GM12864 (cell line): ENCODE measurements around the gene NPC2.

ENCODE experiments used
- DNase-seq: peaks from one replicate; pipeline ENCODE4 v3.0.0-alpha.2; 2011; ENCODE audit warnings: low read depth
- H3K4me3 ChIP-seq: 2 replicates; pipeline ENCODE4 v1.5.1; 2011; ENCODE audit warnings: mild to moderate bottlenecking, low read depth, low read length, control low read depth
- CTCF ChIP-seq: IDR thresholded peaks from 2 replicates; pipeline ENCODE4 v1.5.1; 2011; ENCODE audit warnings: low read depth, mild to moderate bottlenecking, moderate library complexity, low read length, control low read depth, inconsistent platforms; ENCODE audit errors: missing control alignments

NPC2 gene

GRCh38 chr14:74526854-74527585, 33.9 kb upstream of the NPC2 start:
- peak; percentile 5 for TF ChIP-seq CTCF
- no peak overlapping the region for H3K4me3 ChIP-seq
- no peak for DNase-seq

- no peak for TF ChIP-seq CTCF
- peak; percentile 10 for DNase-seq
Measured at GRCh38 chr14:74525361-74525851, 32.3 kb upstream of the NPC2 start.

DNA sequence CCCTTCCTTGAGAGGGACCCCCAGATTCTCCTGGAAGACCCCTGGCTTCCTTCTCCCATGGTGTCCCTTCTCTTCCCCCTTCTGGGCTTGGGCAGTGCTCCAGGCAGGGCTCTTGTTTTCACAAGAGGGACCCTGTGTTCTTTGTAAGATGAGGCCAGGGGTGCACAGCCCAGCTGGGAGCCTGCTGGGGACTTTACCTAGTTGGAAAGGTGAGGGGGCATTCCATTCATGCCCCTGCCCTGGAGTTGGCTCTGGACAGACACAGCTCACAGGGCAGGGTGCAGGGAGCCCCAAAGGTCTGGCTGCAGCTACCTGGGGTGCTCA, 31.7 kb upstream of the NPC2 start:
- TF ChIP-seq CTCF: no peak
- H3K4me3 ChIP-seq: no peak overlapping the region
- no peak for DNase-seq

More at GRCh38 chr14:74525361-74525851, 32.3 kb upstream of the NPC2 start:
- H3K4me3 ChIP-seq: no peak overlapping the region

DNA sequence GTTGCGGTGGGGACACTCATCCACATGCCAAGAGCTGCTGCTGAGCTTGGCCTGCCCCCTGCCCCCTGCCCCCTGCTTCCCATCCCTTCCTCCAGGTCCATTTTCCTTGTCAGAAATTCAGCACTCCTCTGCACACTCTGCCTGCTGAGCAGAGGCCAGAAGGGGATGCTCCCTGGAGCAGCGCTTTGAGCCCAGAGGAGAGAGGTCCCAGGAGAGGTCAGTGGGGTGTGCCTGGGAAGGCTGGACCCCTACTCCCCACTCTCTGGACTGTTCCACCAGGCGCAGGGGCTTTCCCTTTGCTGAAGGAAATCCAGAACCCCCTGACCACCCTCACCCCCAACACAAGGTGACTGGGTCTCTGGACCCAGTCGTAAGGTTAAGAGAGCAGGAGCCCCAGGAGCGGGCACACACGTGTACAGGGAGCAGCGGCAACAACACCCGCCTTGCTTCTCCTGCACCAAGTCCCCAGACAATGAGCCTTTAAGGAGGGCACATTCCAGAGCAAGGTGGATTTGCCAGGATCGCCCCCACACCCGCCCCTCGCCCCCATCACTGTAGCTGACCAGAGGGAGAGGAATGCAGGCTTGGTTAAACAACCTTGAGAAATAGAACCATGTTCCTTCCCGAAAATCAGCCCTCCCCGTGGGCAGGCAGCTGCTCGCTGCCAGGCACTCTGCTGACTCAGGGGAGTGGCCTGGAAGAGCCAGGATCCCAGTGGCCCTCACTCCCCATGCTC, 31.1 kb upstream of the NPC2 start:
- no peak for DNase-seq
- H3K4me3 ChIP-seq: no peak overlapping the region
- TF ChIP-seq CTCF: no peak

- TF ChIP-seq CTCF: no peak
- DNase-seq: no peak
- H3K4me3 ChIP-seq: no peak overlapping the region
Measured at GRCh38 chr14:74522740-74523139, 29.6 kb upstream of the NPC2 start.

GRCh38 chr14:74521756-74522155, 28.7 kb upstream of the NPC2 start:
- no peak overlapping the region for H3K4me3 ChIP-seq
- DNase-seq: no peak
- TF ChIP-seq CTCF: no peak
